OCI-LY1 (cell line): ENCODE results near the gene ITGA4.

Experiments
- H2AFZ ChIP-seq: fragments of 200-600 bp; sonication (generic), shearing (Covaris generic); 2 replicates; pipeline ENCODE4 v1.6.0; 2014; ENCODE audit warnings: antibody characterized with exemption, mild to moderate bottlenecking, low read length
- H3F3A ChIP-seq: fragments of 200-600 bp; sonication (generic), shearing (Covaris generic); 2 replicates; pipeline ENCODE4 v1.6.0; 2014; ENCODE audit warnings: mild to moderate bottlenecking, antibody characterized with exemption, low read length, moderate library complexity; ENCODE audit not compliant: insufficient read depth
- H3K27ac ChIP-seq: fragments of 200-600 bp; sonication (generic); 2 replicates; pipeline ENCODE4 v1.5.1; 2014; ENCODE audit warnings: low read length, mixed run types, mild to moderate bottlenecking, low read depth; ENCODE audit not compliant: poor library complexity, severe bottlenecking
- H3K27me3 ChIP-seq: fragments of 200-600 bp; sonication (generic); 2 replicates; pipeline ENCODE4 v1.6.0; 2014; ENCODE audit warnings: antibody characterized with exemption, mild to moderate bottlenecking, low read length, moderate library complexity; ENCODE audit not compliant: insufficient read depth
- H3K36me3 ChIP-seq: fragments of 200-600 bp; sonication (generic); 2 replicates; pipeline ENCODE4 v1.6.1; 2014; ENCODE audit warnings: mild to moderate bottlenecking, antibody characterized with exemption, low read length, moderate library complexity, mixed read lengths; ENCODE audit not compliant: insufficient read depth
- H3K4me1 ChIP-seq: fragments of 200-600 bp; sonication (generic); 2 replicates; pipeline ENCODE4 v1.5.1; 2014; ENCODE audit warnings: mild to moderate bottlenecking, low read length, moderate library complexity; ENCODE audit not compliant: insufficient read depth, severe bottlenecking
- H3K4me2 ChIP-seq: fragments of 200-600 bp; sonication (generic), shearing (Covaris generic); 2 replicates; pipeline ENCODE4 v1.6.1; 2014; ENCODE audit warnings: low read length
- H3K4me3 ChIP-seq: fragments of 200-600 bp; sonication (generic); 2 replicates; pipeline ENCODE4 v1.5.1; 2014; ENCODE audit warnings: low read length, low read depth, mild to moderate bottlenecking, mixed read lengths; ENCODE audit not compliant: poor library complexity, severe bottlenecking
- H3K79me2 ChIP-seq: fragments of 200-600 bp; shearing (Covaris generic); 2 replicates; pipeline ENCODE4 v1.6.1; 2016; ENCODE audit warnings: mixed run types, low read length, mixed read lengths; ENCODE audit not compliant: insufficient read depth
- H3K9ac ChIP-seq: fragments of 200-600 bp; sonication (generic), shearing (Covaris generic); 2 replicates; pipeline ENCODE4 v1.6.1; 2014; ENCODE audit warnings: mild to moderate bottlenecking, low read length, mixed read lengths
- H3K9me2 ChIP-seq: fragments of 200-600 bp; sonication (generic), shearing (Covaris generic); 2 replicates; pipeline ENCODE4 v1.6.1; 2014; ENCODE audit warnings: low read depth, mild to moderate bottlenecking, low read length, mixed read lengths
- H3K9me3 ChIP-seq: fragments of 200-600 bp; shearing (Covaris generic); 2 replicates; pipeline ENCODE4 v1.6.1; 2014; ENCODE audit warnings: low read length, mixed read lengths
- H4K20me1 ChIP-seq: fragments of 200-600 bp; sonication (generic), shearing (Covaris generic); 2 replicates; pipeline ENCODE4 v1.6.0; 2016; ENCODE audit warnings: mild to moderate bottlenecking, low read length; ENCODE audit not compliant: insufficient read depth
- EZH2 ChIP-seq: fragments of 200-600 bp; sonication (generic), shearing (Covaris generic); IDR thresholded peaks from 2 replicates; pipeline ENCODE4 v1.8.0; 2017; ENCODE audit warnings: borderline replicate concordance, mixed run types, mild to moderate bottlenecking, antibody characterized with exemption, low read length, moderate library complexity, mixed read lengths
- TF ChIP-seq, protein P1 (sequence below): fragments of 200-600 bp; sonication (generic), shearing (Covaris generic); IDR thresholded peaks from 2 replicates; pipeline ENCODE4 v1.5.1; 2017; ENCODE audit warnings: mild to moderate bottlenecking, antibody characterized with exemption, low read length, moderate library complexity, mixed read lengths

The ITGA4 gene

DNA sequence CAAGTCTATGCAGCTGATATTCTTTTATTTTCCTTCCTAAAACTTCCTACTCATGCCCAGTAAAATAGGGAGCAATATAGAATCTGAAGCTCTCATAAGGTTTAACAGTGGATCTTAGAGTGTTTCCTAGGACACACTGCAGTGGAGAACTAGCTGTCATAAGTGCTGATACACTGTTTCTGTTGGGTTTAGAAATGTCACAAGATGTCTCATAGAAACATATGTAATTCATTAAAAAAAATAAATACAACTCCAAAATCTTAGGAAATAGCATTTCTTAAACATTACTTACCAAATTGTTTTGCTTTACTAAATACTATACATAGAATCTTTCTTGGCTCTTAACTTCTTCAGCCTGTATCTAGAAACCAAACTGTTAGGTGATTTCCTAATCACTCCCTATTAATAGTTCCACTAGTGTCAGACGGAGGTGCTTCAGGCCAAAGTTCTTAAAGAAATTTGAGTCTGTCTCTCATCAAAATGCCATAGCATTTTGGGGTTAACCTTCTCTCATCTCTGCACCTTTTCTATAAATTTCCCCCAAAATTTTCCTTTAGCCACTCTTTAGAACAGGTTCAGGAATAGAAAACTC is 106.0 kb downstream of the ITGA4 start:
- Histone ChIP-seq H3K4me2 (no peak overlapping the region), H3F3A (no peaks in the 10 kb centered on the region), H3K27ac (no peak overlapping the region), H4K20me1 (no peaks in the 10 kb centered on the region), H3K9ac (no peak overlapping the region), H3K9me3 (no peaks in the 10 kb centered on the region), H3K4me1 (no peaks in the 10 kb centered on the region), H3K27me3 (no peaks in the 10 kb centered on the region), H3K4me3 (no peak overlapping the region), H2AFZ (no peak overlapping the region), H3K36me3 (no peaks in the 10 kb centered on the region), H3K9me2 (no peaks in the 10 kb centered on the region), H3K79me2 (no peaks in the 10 kb centered on the region)
- no peak for TF ChIP-seq EZH2
- TF ChIP-seq, protein P1, sequence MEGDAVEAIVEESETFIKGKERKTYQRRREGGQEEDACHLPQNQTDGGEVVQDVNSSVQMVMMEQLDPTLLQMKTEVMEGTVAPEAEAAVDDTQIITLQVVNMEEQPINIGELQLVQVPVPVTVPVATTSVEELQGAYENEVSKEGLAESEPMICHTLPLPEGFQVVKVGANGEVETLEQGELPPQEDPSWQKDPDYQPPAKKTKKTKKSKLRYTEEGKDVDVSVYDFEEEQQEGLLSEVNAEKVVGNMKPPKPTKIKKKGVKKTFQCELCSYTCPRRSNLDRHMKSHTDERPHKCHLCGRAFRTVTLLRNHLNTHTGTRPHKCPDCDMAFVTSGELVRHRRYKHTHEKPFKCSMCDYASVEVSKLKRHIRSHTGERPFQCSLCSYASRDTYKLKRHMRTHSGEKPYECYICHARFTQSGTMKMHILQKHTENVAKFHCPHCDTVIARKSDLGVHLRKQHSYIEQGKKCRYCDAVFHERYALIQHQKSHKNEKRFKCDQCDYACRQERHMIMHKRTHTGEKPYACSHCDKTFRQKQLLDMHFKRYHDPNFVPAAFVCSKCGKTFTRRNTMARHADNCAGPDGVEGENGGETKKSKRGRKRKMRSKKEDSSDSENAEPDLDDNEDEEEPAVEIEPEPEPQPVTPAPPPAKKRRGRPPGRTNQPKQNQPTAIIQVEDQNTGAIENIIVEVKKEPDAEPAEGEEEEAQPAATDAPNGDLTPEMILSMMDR = no peak

DNA sequence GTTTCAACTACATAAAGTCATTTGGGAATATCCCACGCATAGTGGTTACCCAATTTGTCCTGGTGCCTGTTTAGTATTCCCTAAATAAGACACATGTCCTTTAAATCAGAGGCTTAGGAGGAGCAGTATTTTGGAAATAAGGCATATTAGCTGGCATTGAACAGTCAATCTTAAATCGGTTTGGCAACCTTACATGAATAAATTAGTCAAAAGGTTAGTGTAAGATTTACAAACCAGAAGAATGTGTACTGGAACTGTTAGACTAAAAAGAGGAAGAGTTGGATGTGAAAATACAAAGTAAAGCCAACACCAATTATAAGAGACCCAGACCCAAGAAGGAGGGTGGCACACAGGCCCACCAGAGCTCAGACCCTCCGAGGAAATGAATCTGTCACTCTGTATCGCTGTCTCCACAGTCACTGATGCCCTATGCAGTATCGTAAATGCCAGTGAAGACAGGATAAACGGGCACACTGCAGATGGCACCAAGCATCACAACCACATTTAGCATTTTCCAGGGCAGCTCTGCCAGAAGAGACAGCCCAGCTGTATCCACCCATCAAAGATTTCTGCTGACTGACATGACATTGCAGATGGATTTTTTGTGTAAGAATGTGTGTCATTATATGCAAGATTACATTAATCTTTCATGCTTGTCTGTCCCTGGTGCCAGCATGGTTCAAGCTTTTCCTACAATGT is 109.3 kb downstream of the ITGA4 start:
- Histone ChIP-seq H3F3A (no peaks in the 10 kb centered on the region), H3K4me3 (no peak overlapping the region), H3K79me2 (no peaks in the 10 kb centered on the region), H3K9me2 (no peaks in the 10 kb centered on the region), H3K4me2 (no peak overlapping the region), H3K36me3 (no peaks in the 10 kb centered on the region), H2AFZ (no peak overlapping the region), H3K9me3 (no peaks in the 10 kb centered on the region), H3K27me3 (no peaks in the 10 kb centered on the region), H3K4me1 (no peaks in the 10 kb centered on the region), H3K9ac (no peak overlapping the region), H3K27ac (no peak overlapping the region), H4K20me1 (no peaks in the 10 kb centered on the region)
- no peak for TF ChIP-seq EZH2
- TF ChIP-seq, protein P1 = no peak

DNA sequence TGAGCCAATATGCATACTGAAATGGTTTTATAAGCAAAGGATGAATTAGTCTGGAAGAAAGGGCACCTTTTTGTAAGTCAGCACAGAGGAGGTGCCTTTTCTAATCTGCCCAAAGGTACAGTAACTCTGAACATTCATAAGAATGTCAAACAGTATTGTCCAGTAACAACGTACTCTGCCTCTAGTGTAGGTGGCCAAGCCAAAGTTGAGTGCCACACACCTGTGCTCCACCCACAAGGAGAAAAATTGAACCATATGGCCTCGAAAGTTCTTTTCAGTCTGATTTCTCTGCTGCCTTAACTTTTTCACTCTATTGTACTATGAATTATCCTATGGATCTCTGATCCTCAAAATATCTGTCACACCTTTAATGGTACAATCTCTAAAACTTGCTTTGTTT is 112.9 kb downstream of the ITGA4 start:
- Histone ChIP-seq H3K9ac (no peak overlapping the region), H4K20me1 (no peaks in the 10 kb centered on the region), H2AFZ (no peak overlapping the region), H3K4me1 (no peaks in the 10 kb centered on the region), H3K36me3 (no peaks in the 10 kb centered on the region), H3K27ac (no peak overlapping the region), H3K9me3 (no peaks in the 10 kb centered on the region), H3K9me2 (no peaks in the 10 kb centered on the region), H3K27me3 (no peaks in the 10 kb centered on the region), H3K79me2 (no peaks in the 10 kb centered on the region), H3F3A (no peaks in the 10 kb centered on the region), H3K4me2 (no peak overlapping the region), H3K4me3 (no peak overlapping the region)
- no peak for TF ChIP-seq EZH2
- TF ChIP-seq, protein P1 = no peak
